K562 (cell line): ENCODE measurements around the gene E2F3. TPM values are rescaled to one million over a fixed set of nuclear protein-coding genes. Genes with fewer than 3 reads are reported as not detected.

Experiments
- ATAC-seq: fragments of 200-7000 bp; cut with Tn5 transposase; 3 replicates; pipeline ENCODE4 v1.9.1; 2020; ENCODE audit warnings: moderate library complexity
- Bru-seq: library from RNA; stranded (reverse); fragments of 400-500 nt; gene quantifications from one replicate; lab custom pipeline; 2021; lab: Mats Ljungman, UMichigan
- BruChase-seq, 2 experiments: library from RNA; stranded (reverse); fragments of 400-500 nt; gene quantifications; one replicate each; lab custom pipeline; 2021; lab: Mats Ljungman, UMichigan
- BruUV-seq: library from RNA; stranded (reverse); fragments of 400-500 nt; replicated peaks from 2 replicates; lab custom pipeline; 2021; lab: Mats Ljungman, UMichigan
- CTCF ChIA-PET: fragments of 300-600 bp; formaldehyde crosslinking; extraction: SDS; loops from one replicate; lab custom pipeline; 2021; ENCODE audit warnings: low intra/inter-chr PET ratio; lab: Yijun Ruan, JAX
- POLR2A ChIA-PET: fragments of 300-600, 350-650 bp; sonication (Branson Sonifier 250); formaldehyde crosslinking; extraction: SDS; loops from one replicate; lab custom pipeline; 2021; ENCODE audit warnings: antibody characterized with exemption, inconsistent platforms; lab: Yijun Ruan, JAX
- DNase-seq, 4 experiments: peaks; one replicate each; pipeline versions ENCODE4 v3.0.0 to v3.0.0-alpha.2; 2011 to 2018; ENCODE audit warnings: low spot score in 3 of 4, mixed read lengths in 3 of 4; ENCODE audit errors: extremely low read depth in 1 of 4
- FAIRE-seq: peaks from 2 replicates; lab custom pipeline; 2011; peaks lifted over from hg19 to GRCh38; lab: Jason Lieb, UNC
- H2AFZ ChIP-seq: 2 replicates; pipeline ENCODE4 v1.6.0; 2011; ENCODE audit warnings: low read depth, low read length, control low read depth, inconsistent platforms
- H3K27ac ChIP-seq: fragments of 200-600 bp; 3 replicates; pipeline ENCODE4 v1.8.0; 2011; ENCODE audit warnings: low read depth, mild to moderate bottlenecking, control low read depth, inconsistent platforms, low read length, moderate library complexity, mixed read lengths; ENCODE audit errors: extremely low read depth
- H3K27me3 ChIP-seq, 2 experiments: fragments of 300-600 bp in 1 of 2; 2 replicates in 1 of 2; 3 replicates in 1 of 2; pipeline versions ENCODE4 v1.6.0 to v1.8.0; 2011; ENCODE audit warnings: inconsistent platforms in 2 of 2, low read length in 2 of 2, mild to moderate bottlenecking in 1 of 2, mixed read lengths in 1 of 2, moderate library complexity in 1 of 2; ENCODE audit not compliant: control insufficient read depth in 2 of 2, insufficient read depth in 2 of 2
- H3K36me3 ChIP-seq: fragments of 300-600 bp; 3 replicates; pipeline ENCODE4 v1.8.0; 2011; ENCODE audit warnings: mild to moderate bottlenecking, low read length, inconsistent platforms; ENCODE audit not compliant: control insufficient read depth, insufficient read depth
- H3K4me1 ChIP-seq, 2 experiments: fragments of 200-600 bp in 1 of 2; replicated peaks in 1 of 2; 2 replicates in 1 of 2; 3 replicates in 1 of 2; pipeline versions ENCODE4 v1.5.1 to v1.8.0; 2011; ENCODE audit warnings: inconsistent platforms in 2 of 2, low read length in 2 of 2, mild to moderate bottlenecking in 1 of 2, mixed read lengths in 1 of 2, moderate library complexity in 1 of 2; ENCODE audit not compliant: control insufficient read depth in 2 of 2, insufficient read depth in 2 of 2
- H3K4me2 ChIP-seq: 2 replicates; pipeline ENCODE4 v1.6.1; 2011; ENCODE audit warnings: low read length, control low read depth, inconsistent platforms, mixed read lengths; ENCODE audit not compliant: insufficient read depth
- H3K4me3 ChIP-seq: fragments of 200-600 bp; sonication (generic), shearing (Covaris generic); 2 replicates; pipeline ENCODE4 v1.5.1; 2016; ENCODE audit warnings: control low read depth, inconsistent platforms
- H3K79me2 ChIP-seq: fragments of 200-600 bp; 3 replicates; pipeline ENCODE4 v1.8.0; 2011; ENCODE audit warnings: low read length, inconsistent platforms; ENCODE audit not compliant: control insufficient read depth, insufficient read depth
- H3K9ac ChIP-seq, 2 experiments: 2 replicates each; pipeline versions ENCODE4 v1.6.0 to v1.6.1; 2011; ENCODE audit warnings: low read depth in 2 of 2, low read length in 2 of 2, control low read depth in 1 of 2, inconsistent platforms in 1 of 2, mild to moderate bottlenecking in 1 of 2, mixed read lengths in 1 of 2; ENCODE audit not compliant: insufficient read depth in 1 of 2
- H3K9me1 ChIP-seq: one replicate; pipeline ENCODE4 v1.6.0; 2011; ENCODE audit warnings: inconsistent platforms, mild to moderate bottlenecking, low read length, moderate library complexity; ENCODE audit not compliant: control insufficient read depth, insufficient read depth
- H3K9me3 ChIP-seq: replicated peaks from 2 replicates; pipeline ENCODE4 v1.5.1; 2011; ENCODE audit warnings: low read depth, low read length, inconsistent platforms; ENCODE audit not compliant: control insufficient read depth, insufficient read depth
- H4K20me1 ChIP-seq: replicated peaks from 2 replicates; pipeline ENCODE4 v1.6.1; 2011; ENCODE audit warnings: low read length, inconsistent platforms, mixed read lengths; ENCODE audit not compliant: control insufficient read depth, insufficient read depth
- CBX5 ChIP-seq: IDR thresholded peaks from 2 replicates; pipeline ENCODE4 v1.6.1; 2014; ENCODE audit warnings: low read depth, borderline replicate concordance
- ERF ChIP-seq: fragments of 450-650 bp; formaldehyde crosslinking; IDR thresholded peaks from 2 replicates; pipeline ENCODE4 v1.4.0; 2020; ENCODE audit warnings: mild to moderate bottlenecking, mixed read lengths
- KLF6 ChIP-seq: fragments of 250-450 bp; sonication (Bioruptor Pico); IDR thresholded peaks from 2 replicates; pipeline ENCODE4 v1.4.0; 2020; ENCODE audit warnings: mild to moderate bottlenecking, moderate library complexity, borderline replicate concordance
- MYC ChIP-seq, 2 experiments: fragments of 250-450 bp in 1 of 2; sonication (Bioruptor Pico) in 1 of 2; IDR thresholded peaks; 2 replicates each; pipeline versions ENCODE4 v1.5.1 to v1.6.1; 2012 to 2021; ENCODE audit warnings: low read depth in 2 of 2, borderline replicate concordance in 1 of 2, improper control_type of control experiment in 1 of 2, low read length in 1 of 2, mild to moderate bottlenecking in 1 of 2, moderate library complexity in 1 of 2
- PHB2 ChIP-seq: fragments of 450-650 bp; IDR thresholded peaks from 2 replicates; pipeline ENCODE4 v1.6.1; 2017; ENCODE audit warnings: low read depth
- PHTF2 ChIP-seq: fragments of 250-450 bp; sonication (Bioruptor Pico); IDR thresholded peaks from 2 replicates; pipeline ENCODE4 v1.5.0; 2021; ENCODE audit warnings: mild to moderate bottlenecking
- POLR2G ChIP-seq: fragments of 200-400 bp; formaldehyde crosslinking; IDR thresholded peaks from 2 replicates; pipeline ENCODE4 v1.6.1; 2017; ENCODE audit warnings: low read depth, mild to moderate bottlenecking, antibody characterized with exemption, low read length, moderate library complexity
- WGBS: fragments of 100-300 bp; shearing (Covaris generic); methylation state at CpG from one replicate; pipeline ENCODE4 v1.1.6; 2016; ENCODE audit warnings: low coverage, mixed read lengths; ENCODE audit not compliant: insufficient coverage; ENCODE audit errors: missing lambda C conversion rate; 5-methylcytosine and 5-hydroxymethylcytosine counted together
- in situ Hi-C: fragments of 300-500 bp; cut with MboI; formaldehyde crosslinking; loops from 4 replicates; pipeline ENCODE4 v1.15.0; 2018; ENCODE audit warnings: inconsistent platforms, mixed read lengths
- intact Hi-C: fragments of 100-400 bp; cut with micrococcal nuclease; formaldehyde crosslinking; loops from 2 replicates; pipeline ENCODE4 v1.14.2; 2022
- long read RNA-seq, 3 experiments: library from polyadenylated mRNA in 2 of 3; library from RNA in 1 of 3; unstranded in 2 of 3; stranded (forward) in 1 of 3; transcript quantifications; one replicate each; pipeline ENCODE4 v2.0.0, GENCODE V29; 2019 to 2022
- polyA minus RNA-seq, 3 experiments: library from RNA; depleted of rRNA, polyadenylated mRNA; stranded (reverse); fragments of >200 nt; gene quantifications; 2 replicates each; pipeline ENCODE4 v1.2.3, GENCODE V29; 2011
- polyA plus RNA-seq, 8 experiments: library from polyadenylated mRNA; depleted of rRNA in 4 of 8; stranded (reverse) in 5 of 8; unstranded in 3 of 8; fragments of >200 nt; fragmentation: Nextera tagmentation in 2 of 8; fragmentation: Illumina TruSeq in 1 of 8; extraction: Ambion mirVana in 2 of 8; extraction: Trizol in 1 of 8; gene quantifications; 2 replicates each; pipeline versions ENCODE4 v1.2.1 to v1.2.3, GENCODE V29; 2011 to 2014; ENCODE audit warnings: inconsistent platforms in 1 of 8, missing spikeins in 1 of 8
- total RNA-seq, 7 experiments: library from RNA; depleted of rRNA in 6 of 7; stranded (reverse); fragments of >200 nt in 6 of 7; fragmentation: Illumina TruSeq in 2 of 7; extraction: Trizol in 2 of 7; gene quantifications; 2 replicates each; pipeline versions ENCODE4 v1.2.1 to v1.2.3, GENCODE V29; 2011 to 2021; ENCODE audit warnings: low replicate concordance in 1 of 7
- TF ChIP-seq, protein P1 (sequence below): fragments of 450-650 bp; IDR thresholded peaks from 2 replicates; pipeline ENCODE4 v1.6.1; 2016; ENCODE audit warnings: antibody characterized with exemption
- TF ChIP-seq, protein P2 (sequence below): sonication (generic); formaldehyde crosslinking; IDR thresholded peaks from 2 replicates; pipeline ENCODE4 v1.9.0; 2022; ENCODE audit warnings: mild to moderate bottlenecking, missing genetic modification reagents
- TF ChIP-seq, protein P3 (sequence below): sonication (generic); formaldehyde crosslinking; IDR thresholded peaks from 2 replicates; pipeline ENCODE4 v1.8.1; 2022; ENCODE audit warnings: missing genetic modification reagents

The E2F3 gene
- total RNA-seq (2011; cell fraction: chromatin; rRNA removed; ENCODE audit: low replicate concordance), result 24.9 and 55.4 TPM in 2 replicates
- total RNA-seq (2011; cell fraction: nucleolus; rRNA removed), result 17.5 and 22.4 TPM in 2 replicates
- 30.3 and 42.3 TPM in 2 replicates for total RNA-seq (2011; cell fraction: nucleoplasm; rRNA removed)
- 11.1 and 13.2 TPM in 2 replicates for total RNA-seq (2014; rRNA removed)
- 29.6 and 33.6 TPM in 2 replicates for total RNA-seq (2014; rRNA removed; fragmentation: Illumina TruSeq; extraction: Trizol)
- 25.9 and 26.5 TPM in 2 replicates for total RNA-seq (2015; rRNA removed; fragmentation: Illumina TruSeq; extraction: Trizol)
- total RNA-seq (2021), result 41.3 and 44.7 TPM in 2 replicates
- 26.3 and 31.6 TPM in 2 replicates for polyA plus RNA-seq (2011; rRNA removed)
- 8.7 and 15.4 TPM in 2 replicates for polyA plus RNA-seq (2011; cell fraction: cytosol; rRNA removed)
- 40.0 and 46.3 TPM in 2 replicates for polyA plus RNA-seq (2011; cell fraction: nucleus; rRNA removed)
- polyA plus RNA-seq (2012), result 24.2 and 27.2 TPM in 2 replicates
- polyA plus RNA-seq (2014; fragmentation: Illumina TruSeq; extraction: Trizol), result 41.2 and 41.6 TPM in 2 replicates
- polyA plus RNA-seq (2014; fragmentation: Nextera tagmentation; extraction: Ambion mirVana), result 10 to 100 TPM; 11.8 to 14.8 TPM
- 23.8 and 27.2 TPM in 2 replicates for polyA plus RNA-seq (2014; rRNA removed)
- polyA minus RNA-seq (2011; rRNA and poly(A)+ RNA removed), result 26.4 and 27.4 TPM in 2 replicates
- 15.8 and 21.2 TPM in 2 replicates for polyA minus RNA-seq (2011; cell fraction: cytosol; rRNA and poly(A)+ RNA removed)
- 12.7 and 14.9 TPM in 2 replicates for polyA minus RNA-seq (2011; cell fraction: nucleus; rRNA and poly(A)+ RNA removed)
- Bru-seq, nascent RNA, result percentile 96 among the genes with signal in this experiment
- percentile 97 among the genes with signal in this experiment for BruChase-seq, experiment 1, labeled RNA remaining after a 2-hour chase
- BruChase-seq, experiment 2, labeled RNA remaining after a 6-hour chase, result percentile 94 among the genes with signal in this experiment
- long read RNA-seq, experiment 1, partial matches to known transcripts, result 3 of 104 reads
- long read RNA-seq, experiment 1, other reads (novel, unspliced or antisense), result 101 of 104 reads
- long read RNA-seq, experiment 2, partial matches to known transcripts, result 33 of 38 reads
- long read RNA-seq, experiment 2, other reads (novel, unspliced or antisense), result 5 of 38 reads
- long read RNA-seq, experiment 3, full-length matches to known transcripts, result 1 of 9 reads
- long read RNA-seq, experiment 3, partial matches to known transcripts, result 4 of 9 reads
- long read RNA-seq, experiment 3, other reads (novel, unspliced or antisense), result 4 of 9 reads

DNA sequence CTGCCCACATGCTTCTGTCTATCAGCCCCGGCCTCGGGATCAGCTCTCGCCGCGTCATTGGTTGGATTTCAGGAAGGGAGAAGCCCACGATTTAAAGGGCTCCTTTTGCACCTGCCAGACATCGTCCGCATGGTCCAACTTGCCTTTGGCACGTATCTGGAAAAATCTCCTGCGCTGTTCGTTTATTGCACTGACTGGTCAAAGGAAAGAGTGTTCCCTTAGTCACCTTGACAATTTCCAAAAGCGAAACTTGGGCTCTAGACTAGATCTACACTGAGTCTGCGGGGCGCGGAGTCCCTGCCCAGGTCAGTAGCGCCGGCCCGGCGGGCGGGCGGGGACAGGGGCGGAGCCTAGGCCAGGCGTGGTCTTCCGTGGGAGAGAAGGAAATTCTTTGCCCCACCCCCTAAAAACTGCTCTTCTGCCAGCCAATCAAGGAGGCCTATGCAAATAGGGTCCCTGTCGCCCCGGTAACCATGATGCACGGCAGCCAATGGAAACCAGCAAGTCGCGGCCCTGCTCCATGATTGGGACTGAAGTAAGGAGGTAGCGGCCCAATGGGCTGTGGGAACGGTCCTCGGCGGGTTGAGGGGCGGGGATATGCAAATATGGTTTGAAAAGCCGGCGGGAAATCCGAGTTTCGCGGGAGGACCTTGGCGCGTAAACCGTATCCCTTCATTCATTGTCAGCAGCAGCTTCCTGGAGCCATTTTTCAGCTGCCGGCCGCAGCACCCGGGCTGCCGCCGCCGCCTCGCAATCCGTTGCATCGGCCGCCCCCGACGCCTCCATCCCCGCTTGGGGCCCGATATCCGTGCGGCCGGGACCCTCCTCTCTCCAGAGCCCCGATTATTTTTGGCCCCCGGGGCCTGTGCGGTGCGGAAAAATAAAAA is at the start of gene E2F3:
Gene E2F3, plus strand, starts transcription at position 675 of the 887 bp plus-strand sequence. CDS start 354 bp downstream, outside the sequence.
- ChIA-PET CTCF (interaction anchor here (0.6 to 3.0 kb wide), 2 partner anchors 125 to 127 kb away, joined by 3 to 14 read pairs; no protein-coding TSS in a partner anchor), POLR2A (interaction anchor here (0.6 to 1.8 kb wide), 13 partner anchors 9 to 197 kb away, joined by 3 to 6 read pairs (median 3); no protein-coding TSS in a partner anchor)
- Histone ChIP-seq H3K9me3 (no peaks in the 10 kb centered on the region), H3K36me3 (peaks cover 10% of the 10 kb centered on the region), H3K9ac (peak within 1 kb of the TSS; percentile 89 to 99), H3K4me2 (peak within 1 kb of the TSS; percentile 94), H2AFZ (peak within 1 kb of the TSS; percentile 87), H3K4me3 (peak within 1 kb of the TSS; percentile 60), H3K9me1 (no peaks in the 10 kb centered on the region), H3K27ac (peak within 1 kb of the TSS; percentile 95), H3K4me1 (peaks cover 12 to 19% of the 10 kb centered on the region in 2 experiments), H3K27me3 (no peaks in the 10 kb centered on the region), H4K20me1 (no peaks in the 10 kb centered on the region), H3K79me2 (peaks cover 50% of the 10 kb centered on the region)
- DNase-seq (peak; percentile 98 to 100 (median 98)), FAIRE-seq (peak; percentile 100), ATAC-seq (peak; percentile 84)
- in situ Hi-C loops, result no loop called here
- BruUV-seq, result no TSS peak
- intact Hi-C loops, result loop anchor here (1.0 to 2.0 kb wide), 4 partner anchors 111 to 309 kb away; partner anchors contain the start of gene MBOAT1
- under 1% methylated on average over 60 of the region's 63 CpGs for WGBS
- no peak for TF ChIP-seq PHTF2 (CRISPR knock-in tag)
- TF ChIP-seq, protein P1, sequence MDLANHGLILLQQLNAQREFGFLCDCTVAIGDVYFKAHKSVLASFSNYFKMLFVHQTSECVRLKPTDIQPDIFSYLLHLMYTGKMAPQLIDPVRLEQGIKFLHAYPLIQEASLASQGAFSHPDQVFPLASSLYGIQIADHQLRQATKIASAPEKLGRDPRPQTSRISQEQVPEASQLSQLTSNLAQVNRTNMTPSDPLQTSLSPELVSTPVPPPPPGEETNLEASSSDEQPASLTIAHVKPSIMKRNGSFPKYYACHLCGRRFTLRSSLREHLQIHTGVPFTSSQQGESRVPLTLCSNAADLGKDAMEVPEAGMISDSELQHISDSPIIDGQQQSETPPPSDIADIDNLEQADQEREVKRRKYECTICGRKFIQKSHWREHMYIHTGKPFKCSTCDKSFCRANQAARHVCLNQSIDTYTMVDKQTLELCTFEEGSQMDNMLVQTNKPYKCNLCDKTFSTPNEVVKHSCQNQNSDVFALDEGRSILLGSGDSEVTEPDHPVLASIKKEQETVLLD, result peak; percentile 74; the same call in 1 of the 2 replicates
- peak; percentile 89 for TF ChIP-seq MYC (IDR thresholded peaks at IDR 0.05; ENCODE audit: low read depth, low read length)
- TF ChIP-seq MYC (CRISPR knock-in tag; IDR thresholded peaks at IDR 0.05; ENCODE audit: borderline replicate concordance, low read depth), result 0 out of 2 replicates have a peak, but pooled peaks have one; percentile 6
- TF ChIP-seq, protein P2, sequence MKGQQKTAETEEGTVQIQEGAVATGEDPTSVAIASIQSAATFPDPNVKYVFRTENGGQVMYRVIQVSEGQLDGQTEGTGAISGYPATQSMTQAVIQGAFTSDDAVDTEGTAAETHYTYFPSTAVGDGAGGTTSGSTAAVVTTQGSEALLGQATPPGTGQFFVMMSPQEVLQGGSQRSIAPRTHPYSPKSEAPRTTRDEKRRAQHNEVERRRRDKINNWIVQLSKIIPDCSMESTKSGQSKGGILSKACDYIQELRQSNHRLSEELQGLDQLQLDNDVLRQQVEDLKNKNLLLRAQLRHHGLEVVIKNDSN (CRISPR knock-in tag), result no peak
- TF ChIP-seq CBX5, result no peak
- TF ChIP-seq PHB2, result no peak; the same call in 1 of the 2 replicates
- peak; percentile 95 for TF ChIP-seq POLR2G
- 0 out of 2 replicates have a peak, but pooled peaks have one; percentile 29 for TF ChIP-seq KLF6
- TF ChIP-seq, protein P3, sequence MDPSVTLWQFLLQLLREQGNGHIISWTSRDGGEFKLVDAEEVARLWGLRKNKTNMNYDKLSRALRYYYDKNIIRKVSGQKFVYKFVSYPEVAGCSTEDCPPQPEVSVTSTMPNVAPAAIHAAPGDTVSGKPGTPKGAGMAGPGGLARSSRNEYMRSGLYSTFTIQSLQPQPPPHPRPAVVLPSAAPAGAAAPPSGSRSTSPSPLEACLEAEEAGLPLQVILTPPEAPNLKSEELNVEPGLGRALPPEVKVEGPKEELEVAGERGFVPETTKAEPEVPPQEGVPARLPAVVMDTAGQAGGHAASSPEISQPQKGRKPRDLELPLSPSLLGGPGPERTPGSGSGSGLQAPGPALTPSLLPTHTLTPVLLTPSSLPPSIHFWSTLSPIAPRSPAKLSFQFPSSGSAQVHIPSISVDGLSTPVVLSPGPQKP, result no peak
- TF ChIP-seq ERF (CRISPR knock-in tag), result peak; percentile 76; the same call in 1 of the 2 replicates
